Cardiac ventricle fibroblast (primary cell): Measurements from ENCODE around the gene PURA. TPM values are rescaled to one million over a fixed set of nuclear protein-coding genes. Genes with fewer than 3 reads are reported as not detected.

ENCODE experiments used
- total RNA-seq: library from RNA; depleted of rRNA; stranded (reverse); fragments of >200 nt; gene quantifications from 2 replicates; pipeline ENCODE4 v1.2.3, GENCODE V29; 2015

PURA gene
- total RNA-seq: 13.4 and 15.7 TPM in 2 replicates

DNA sequence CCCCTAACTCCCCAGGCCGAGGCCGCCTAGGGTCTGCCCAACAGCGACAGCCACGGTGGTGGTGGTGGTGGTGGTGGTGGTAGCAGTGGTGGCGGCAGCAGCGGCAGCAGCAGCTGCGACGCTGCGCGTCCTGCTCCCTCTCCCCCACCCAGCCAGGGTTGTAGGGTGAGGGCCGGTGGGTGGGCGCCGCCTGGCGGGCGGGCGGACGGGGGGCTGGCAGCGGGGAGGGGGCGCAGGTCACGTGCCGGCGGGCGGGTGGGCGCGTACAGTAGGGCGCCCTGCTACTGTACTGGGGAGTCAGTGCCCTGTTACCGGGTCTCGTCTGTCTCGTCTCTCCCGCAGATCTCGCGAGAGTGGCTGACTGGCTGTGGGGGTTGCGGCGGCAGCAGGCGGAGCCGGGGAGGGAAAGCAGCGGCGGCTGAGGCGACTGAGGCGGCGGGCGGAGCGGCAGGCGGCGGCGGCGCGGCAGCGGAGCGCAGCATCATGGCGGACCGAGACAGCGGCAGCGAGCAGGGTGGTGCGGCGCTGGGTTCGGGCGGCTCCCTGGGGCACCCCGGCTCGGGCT lies at the start of gene PURA:
Gene PURA, plus strand, starts transcription at position 411 of the 565 bp plus-strand sequence. Its CDS starts 73 bp downstream, at position 484.

DNA sequence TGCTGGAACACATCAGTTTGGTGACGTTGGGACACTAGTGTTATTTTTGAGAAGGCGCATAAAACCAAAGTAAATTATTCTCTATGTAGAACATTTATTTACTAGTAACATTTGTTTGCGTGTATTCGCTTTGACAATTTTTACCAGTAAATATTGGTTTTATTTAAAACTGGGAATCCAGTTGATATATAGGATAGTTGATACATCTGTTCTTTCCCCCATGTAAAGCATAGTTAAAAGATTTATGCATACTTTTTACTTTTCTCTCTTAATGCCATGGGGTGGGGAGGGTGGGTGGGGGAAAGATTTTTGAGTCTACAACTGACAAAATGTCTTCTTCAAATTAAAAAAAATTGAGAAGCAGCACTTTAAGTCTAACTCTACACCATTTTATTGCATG lies 11.7 kb downstream of the PURA start, which contains the start of gene IGIP:
Gene IGIP, plus strand, starts transcription at position 301 of the 400 bp plus-strand sequence. CDS start 2,540 bp downstream, outside the sequence.

DNA sequence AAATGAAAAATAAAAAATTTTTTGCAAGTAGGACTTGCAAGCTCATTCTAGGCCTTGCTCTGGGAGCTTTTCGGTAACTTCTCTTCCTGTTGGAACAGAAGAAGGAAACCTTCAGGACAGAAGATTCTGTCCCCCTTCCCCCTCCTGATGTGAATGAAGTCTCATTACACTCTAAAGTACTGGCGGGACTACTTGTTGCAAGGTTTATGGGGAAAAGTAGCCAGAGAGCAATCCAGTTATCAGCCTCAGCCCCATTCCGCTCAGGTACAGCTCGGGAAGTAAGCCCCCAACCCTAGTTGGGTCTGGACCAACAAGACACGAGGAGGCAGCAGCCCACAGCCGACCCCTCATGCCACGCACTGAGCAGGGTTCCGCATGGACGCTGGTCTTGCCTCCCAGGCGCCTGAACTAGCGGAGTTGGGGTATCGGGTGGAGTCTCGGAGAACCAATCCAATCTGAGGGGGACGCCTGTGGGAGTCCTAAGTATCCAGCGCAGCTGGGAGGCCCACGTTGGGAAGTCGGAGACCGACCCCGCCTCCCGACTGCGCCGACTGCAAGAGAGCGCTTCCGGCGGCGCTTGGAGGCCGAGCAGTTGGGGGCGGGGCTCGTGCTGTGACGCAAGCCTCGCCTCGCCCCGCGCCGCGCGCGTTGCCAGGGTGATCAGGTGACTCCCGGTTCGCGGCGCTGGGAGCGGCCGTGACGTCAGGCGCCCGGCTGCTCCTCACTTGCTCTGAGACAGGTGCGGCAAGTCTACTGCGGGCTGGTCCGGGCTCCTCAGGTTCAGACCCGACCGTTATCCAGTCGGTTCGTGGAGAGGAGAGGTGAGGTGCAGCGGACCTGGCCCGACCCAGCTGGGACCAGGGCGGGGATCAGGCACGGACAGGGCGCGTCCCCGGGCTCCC lies 60.8 kb downstream of the PURA start, which contains the start of gene CYSTM1:
Gene CYSTM1, plus strand, starts transcription at position 724 of the 902 bp plus-strand sequence. CDS start 19,278 bp downstream, outside the sequence.

Other genes starting within 250 kb of the PURA start
- 0.05 and 0.12 TPM in 2 replicates for gene NRG2, start 70.8 kb upstream of the PURA start, total RNA-seq
- gene IGIP, start 11.8 kb downstream of the PURA start, total RNA-seq: 6.1 and 6.6 TPM in 2 replicates
- gene CYSTM1, start 61.1 kb downstream of the PURA start, total RNA-seq: 35.7 and 42.6 TPM in 2 replicates
- 44.3 and 59.7 TPM in 2 replicates for gene PFDN1, start 189.0 kb downstream of the PURA start, total RNA-seq
- 1.0 and 1.9 TPM in 2 replicates for gene HBEGF, start 232.5 kb downstream of the PURA start, total RNA-seq
- gene SLC4A9, start 246.1 kb downstream of the PURA start, total RNA-seq: not detected in 2 replicates